IMR-90 (cell line): Measurements from ENCODE around the gene SCNM1. TPM values are rescaled to one million over a fixed set of nuclear protein-coding genes. Genes with fewer than 3 reads are reported as not detected.

Source experiments
- ATAC-seq: fragments of 200-7000 bp; cut with Tn5 transposase; 2 replicates; pipeline ENCODE4 v1.9.1; 2020; ENCODE audit warnings: low read depth, mild to moderate bottlenecking, moderate library complexity
- BruUV-seq: library from RNA; stranded (reverse); fragments of 400-500 nt; replicated peaks from 2 replicates; lab custom pipeline; 2021; lab: Mats Ljungman, UMichigan
- CTCF ChIA-PET: fragments of 300-600 bp; formaldehyde crosslinking; extraction: SDS; loops from one replicate; lab custom pipeline; 2021; ENCODE audit warnings: antibody characterized with exemption; lab: Yijun Ruan, JAX
- POLR2A ChIA-PET: fragments of 300-600 bp; sonication (Branson Sonifier 250); formaldehyde crosslinking; loops from one replicate; lab custom pipeline; 2022; ENCODE audit warnings: antibody characterized with exemption; ENCODE audit not compliant: unreplicated experiment; lab: Charles Lee
- DNase-seq: peaks from one replicate; pipeline ENCODE4 v3.0.0; 2013
- H2AFZ ChIP-seq: replicated peaks from 2 replicates; pipeline ENCODE3; 2013; ENCODE audit warnings: low read length, mild to moderate bottlenecking; ENCODE audit not compliant: poor library complexity
- H2AK5ac ChIP-seq: 2 replicates; pipeline ENCODE4 v1.6.1; 2013; ENCODE audit warnings: low read depth, low read length, inconsistent platforms
- H2AK9ac ChIP-seq: replicated peaks from 2 replicates; pipeline ENCODE3; 2013; ENCODE audit warnings: mild to moderate bottlenecking, low read depth, low read length, moderate library complexity; ENCODE audit not compliant: poor library complexity
- H2BK120ac ChIP-seq: 2 replicates; pipeline ENCODE4 v1.6.1; 2013; ENCODE audit warnings: low read depth, low read length, inconsistent platforms
- H2BK15ac ChIP-seq: 3 replicates; pipeline ENCODE4 v1.6.1; 2013; ENCODE audit warnings: low read depth, low read length, inconsistent platforms
- H2BK20ac ChIP-seq: 2 replicates; pipeline ENCODE4 v1.6.1; 2013; ENCODE audit warnings: low read depth, mild to moderate bottlenecking, inconsistent platforms, low read length, moderate library complexity
- H2BK5ac ChIP-seq: 2 replicates; pipeline ENCODE4 v1.6.1; 2013; ENCODE audit warnings: mild to moderate bottlenecking, low read depth, low read length, inconsistent platforms; ENCODE audit not compliant: poor library complexity, severe bottlenecking
- H3K14ac ChIP-seq: replicated peaks from 2 replicates; pipeline ENCODE4 v1.6.1; 2013; ENCODE audit warnings: low read depth, low read length, inconsistent platforms
- H3K18ac ChIP-seq: 2 replicates; pipeline ENCODE4 v1.6.1; 2013; ENCODE audit warnings: low read depth, low read length, control low read depth
- H3K23ac ChIP-seq: 2 replicates; pipeline ENCODE4 v1.6.1; 2013; ENCODE audit warnings: low read depth, low read length, inconsistent platforms
- H3K27ac ChIP-seq: 2 replicates; pipeline ENCODE4 v1.5.1; 2013; ENCODE audit warnings: mild to moderate bottlenecking, control low read depth, low read length; ENCODE audit not compliant: insufficient read depth
- H3K27me3 ChIP-seq: 2 replicates; pipeline ENCODE4 v1.6.1; 2013; ENCODE audit warnings: low read length; ENCODE audit not compliant: control insufficient read depth, insufficient read depth
- H3K36me3 ChIP-seq: 2 replicates; pipeline ENCODE4 v1.6.1; 2013; ENCODE audit warnings: low read length, mixed read lengths; ENCODE audit not compliant: control insufficient read depth, insufficient read depth
- H3K4ac ChIP-seq: 2 replicates; pipeline ENCODE4 v1.6.1; 2013; ENCODE audit warnings: low read depth, low read length, inconsistent platforms
- H3K4me1 ChIP-seq: 2 replicates; pipeline ENCODE4 v1.6.1; 2013; ENCODE audit warnings: low read length, mixed read lengths; ENCODE audit not compliant: control insufficient read depth, insufficient read depth
- H3K4me2 ChIP-seq: 2 replicates; pipeline ENCODE4 v1.6.1; 2013; ENCODE audit warnings: low read depth, mild to moderate bottlenecking, control low read depth, low read length, moderate library complexity
- H3K4me3 ChIP-seq: 2 replicates; pipeline ENCODE4 v1.5.1; 2013; ENCODE audit warnings: low read depth, mild to moderate bottlenecking, control low read depth, low read length, moderate library complexity; ENCODE audit not compliant: insufficient read depth
- H3K56ac ChIP-seq: 2 replicates; pipeline ENCODE4 v1.6.1; 2013; ENCODE audit warnings: low read length, inconsistent platforms; ENCODE audit not compliant: insufficient read depth; ENCODE audit errors: extremely low read depth
- H3K79me1 ChIP-seq, 2 experiments: 2 replicates each; pipeline ENCODE4 v1.6.1; 2013; ENCODE audit warnings: low read length in 2 of 2, inconsistent platforms in 1 of 2, low read depth in 1 of 2
- H3K9ac ChIP-seq: 2 replicates; pipeline ENCODE4 v1.6.1; 2013; ENCODE audit warnings: low read depth, low read length, control low read depth
- H3K9me1 ChIP-seq: 2 replicates; pipeline ENCODE4 v1.6.1; 2013; ENCODE audit warnings: low read length, inconsistent platforms; ENCODE audit not compliant: insufficient read depth
- H3K9me3 ChIP-seq: 2 replicates; pipeline ENCODE4 v1.6.1; 2013; ENCODE audit warnings: low read length; ENCODE audit not compliant: control insufficient read depth, insufficient read depth
- H4K20me1 ChIP-seq: 2 replicates; pipeline ENCODE4 v1.6.1; 2013; ENCODE audit warnings: low read length, inconsistent platforms; ENCODE audit not compliant: insufficient read depth
- H4K5ac ChIP-seq: 2 replicates; pipeline ENCODE4 v1.6.1; 2013; ENCODE audit warnings: mild to moderate bottlenecking, low read depth, low read length, control low read depth
- H4K8ac ChIP-seq, 2 experiments: 2 replicates each; pipeline ENCODE4 v1.6.1; 2013; ENCODE audit warnings: low read depth in 2 of 2, low read length in 2 of 2, control low read depth in 1 of 2, inconsistent platforms in 1 of 2
- H4K91ac ChIP-seq: 2 replicates; pipeline ENCODE4 v1.6.1; 2013; ENCODE audit warnings: low read depth, low read length, inconsistent platforms; ENCODE audit not compliant: insufficient read depth
- BHLHE40 ChIP-seq: fragments of 150-350 bp; IDR thresholded peaks from 2 replicates; pipeline ENCODE4 v1.6.1; 2016; ENCODE audit warnings: mild to moderate bottlenecking, low read depth, low read length
- CEBPB ChIP-seq: IDR thresholded peaks from 2 replicates; pipeline ENCODE4 v1.6.1; 2012; ENCODE audit warnings: low read depth, low read length, improper control_type of control experiment
- CHD1 ChIP-seq: IDR thresholded peaks from 2 replicates; pipeline ENCODE4 v1.6.1; 2012; ENCODE audit warnings: low read depth, low read length, improper control_type of control experiment
- CTCF ChIP-seq: conservative IDR thresholded peaks from 2 replicates; pipeline ENCODE4 v1.5.1; 2012; ENCODE audit warnings: mild to moderate bottlenecking, low read depth, low read length, improper control_type of control experiment
- ELK1 ChIP-seq: fragments of 150-350 bp; IDR thresholded peaks from 2 replicates; pipeline ENCODE4 v1.6.1; 2016; ENCODE audit warnings: low read depth, mild to moderate bottlenecking, low read length, moderate library complexity, borderline replicate concordance
- FOS ChIP-seq: fragments of 150-350 bp; IDR thresholded peaks from 2 replicates; pipeline ENCODE4 v1.6.1; 2016; ENCODE audit warnings: low read depth, low read length
- MAFK ChIP-seq: IDR thresholded peaks from 2 replicates; pipeline ENCODE4 v1.6.1; 2012; ENCODE audit warnings: low read depth, low read length, improper control_type of control experiment
- MAZ ChIP-seq: IDR thresholded peaks from 2 replicates; pipeline ENCODE4 v1.6.1; 2012; ENCODE audit warnings: low read depth, mild to moderate bottlenecking, low read length, improper control_type of control experiment, moderate library complexity, borderline replicate concordance
- MXI1 ChIP-seq: IDR thresholded peaks from 2 replicates; pipeline ENCODE4 v1.6.1; 2012; ENCODE audit warnings: low read depth, mild to moderate bottlenecking, low read length, moderate library complexity, borderline replicate concordance
- NFE2L2 ChIP-seq: fragments of 150-350 bp; IDR thresholded peaks from 2 replicates; pipeline ENCODE4 v1.6.1; 2016; ENCODE audit warnings: low read depth, mild to moderate bottlenecking, low read length
- POLR2A ChIP-seq: IDR thresholded peaks from 2 replicates; pipeline ENCODE4 v1.6.1; 2012; ENCODE audit warnings: mild to moderate bottlenecking, low read depth, low read length
- RAD21 ChIP-seq: IDR thresholded peaks from 2 replicates; pipeline ENCODE4 v1.6.1; 2012; ENCODE audit warnings: low read length, improper control_type of control experiment
- RCOR1 ChIP-seq: IDR thresholded peaks from 2 replicates; pipeline ENCODE4 v1.6.1; 2012; ENCODE audit warnings: mild to moderate bottlenecking, low read length, improper control_type of control experiment; ENCODE audit not compliant: insufficient replicate concordance
- RFX5 ChIP-seq: IDR thresholded peaks from 2 replicates; pipeline ENCODE4 v1.8.0; 2012; ENCODE audit warnings: low read depth, mild to moderate bottlenecking, low read length, moderate library complexity
- SMC3 ChIP-seq: fragments of 150-350 bp; IDR thresholded peaks from 2 replicates; pipeline ENCODE4 v1.6.1; 2016; ENCODE audit warnings: low read depth, mild to moderate bottlenecking, antibody characterized with exemption, low read length, moderate library complexity
- WGBS, 2 experiments: methylation state at CpG; one replicate each; pipeline versions ENCODE4 v1.1.5 to v1.1.7; 2013; ENCODE audit warnings: missing lambda C conversion rate in 2 of 2; ENCODE audit not compliant: insufficient read length in 1 of 2; ENCODE audit errors: extremely low coverage in 2 of 2; 5-methylcytosine and 5-hydroxymethylcytosine counted together
- dilution Hi-C: fragments of 300-500 bp; cut with HindIII; formaldehyde crosslinking; loops from one replicate; pipeline ENCODE4 v1.14.3; 2018; ENCODE audit warnings: low sequenced_read_pairs; ENCODE audit not compliant: unreplicated experiment
- in situ Hi-C: fragments of 300-500 bp; cut with MboI; formaldehyde crosslinking; loops from 3 replicates; pipeline ENCODE4 v1.14.3; 2019; ENCODE audit warnings: low sequenced_read_pairs, inconsistent platforms, mixed read lengths
- intact Hi-C: fragments of 100-400 bp; cut with micrococcal nuclease; formaldehyde crosslinking; loops from 2 replicates; pipeline ENCODE4 v1.10.0; 2022
- polyA plus RNA-seq, 3 experiments: library from polyadenylated mRNA; depleted of rRNA; stranded (reverse); fragments of >200 nt; gene quantifications; 2 replicates each; pipeline ENCODE4 v1.2.3, GENCODE V29; 2012; ENCODE audit warnings: low replicate concordance in 1 of 3
- total RNA-seq: library from RNA; depleted of rRNA; stranded (reverse); fragments of >200 nt; gene quantifications from 2 replicates; pipeline ENCODE4 v1.2.3, GENCODE V29; 2012
- TF ChIP-seq, protein P1 (sequence below): fragments of 150-350 bp; IDR thresholded peaks from 2 replicates; pipeline ENCODE4 v1.6.1; 2017; ENCODE audit warnings: mild to moderate bottlenecking, antibody characterized with exemption, low read length, low read depth

The SCNM1 gene
- total and polyA plus RNA-seq, 2 of the 4 experiments (the other 2 are of a cell fraction), result 27.4 to 33.2 TPM

DNA sequence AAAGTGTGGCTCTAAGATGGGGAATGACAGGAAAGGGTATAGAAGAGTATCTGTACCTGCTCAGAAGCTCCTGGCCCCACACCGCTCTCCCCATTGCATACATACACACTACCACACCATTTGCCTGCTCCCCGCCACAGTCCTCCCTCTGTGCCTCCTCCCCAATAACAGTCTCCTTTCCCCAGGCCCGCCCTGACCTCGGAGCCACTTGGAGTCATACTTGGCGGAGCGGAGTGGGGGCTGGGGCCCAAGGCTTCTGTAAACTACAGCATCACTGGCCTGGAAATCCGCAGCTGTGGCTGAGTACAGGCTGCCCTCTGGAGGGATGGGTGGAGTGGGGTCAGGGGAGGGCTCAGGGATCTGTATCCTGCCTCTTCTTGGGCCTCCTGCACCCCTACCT, 28.2 kb upstream of the SCNM1 start:
- Histone ChIP-seq H2AK5ac (no peak overlapping the region), H3K4me3 (no peak overlapping the region), H4K5ac (no peak overlapping the region), H2BK15ac (no peak overlapping the region), H2AFZ (no peak overlapping the region), H3K79me1 (no peaks in the 10 kb centered on the region), H3K27ac (no peak overlapping the region), H2BK5ac (no peak overlapping the region), H4K8ac (no peak overlapping the region), H4K20me1 (no peaks in the 10 kb centered on the region), H2BK120ac (no peak overlapping the region), H3K23ac (no peak overlapping the region), H3K9me1 (no peaks in the 10 kb centered on the region; the same call in 1 of the 2 replicates), H3K9ac (no peak overlapping the region), H3K18ac (no peak overlapping the region), H3K14ac (no peak overlapping the region), H2BK20ac (no peak overlapping the region), H3K4me2 (no peak overlapping the region), H3K56ac (no peak overlapping the region), H3K27me3 (no peaks in the 10 kb centered on the region; the same call in 1 of the 2 replicates), H3K9me3 (no peaks in the 10 kb centered on the region), H4K91ac (no peak overlapping the region), H3K4me1 (no peaks in the 10 kb centered on the region), H3K4ac (no peak overlapping the region), H3K36me3 (peaks cover 11% of the 10 kb centered on the region; the same call in 1 of the 2 replicates), H2AK9ac (no peak overlapping the region)
- in situ Hi-C loops (no loop called here), intact Hi-C loops (no loop called here), dilution Hi-C loops (no loop called here)
- CTCF ChIA-PET, result no interaction called here
- no CpG with 5 or more reads among the region's 7 CpGs for WGBS, 2 experiments
- no peak for TF ChIP-seq BHLHE40
- no peak for TF ChIP-seq MXI1
- no peak for TF ChIP-seq MAZ
- TF ChIP-seq NFE2L2, result no peak
- TF ChIP-seq RFX5, result no peak
- TF ChIP-seq RAD21, result no peak
- no peak for TF ChIP-seq FOS
- no peak for TF ChIP-seq RCOR1
- no peak for TF ChIP-seq CEBPB
- no peak for TF ChIP-seq SMC3
- no peak for TF ChIP-seq POLR2A
- TF ChIP-seq CTCF, result no peak
- TF ChIP-seq, protein P1, sequence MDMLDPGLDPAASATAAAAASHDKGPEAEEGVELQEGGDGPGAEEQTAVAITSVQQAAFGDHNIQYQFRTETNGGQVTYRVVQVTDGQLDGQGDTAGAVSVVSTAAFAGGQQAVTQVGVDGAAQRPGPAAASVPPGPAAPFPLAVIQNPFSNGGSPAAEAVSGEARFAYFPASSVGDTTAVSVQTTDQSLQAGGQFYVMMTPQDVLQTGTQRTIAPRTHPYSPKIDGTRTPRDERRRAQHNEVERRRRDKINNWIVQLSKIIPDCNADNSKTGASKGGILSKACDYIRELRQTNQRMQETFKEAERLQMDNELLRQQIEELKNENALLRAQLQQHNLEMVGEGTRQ, result no peak
- TF ChIP-seq ELK1, result no peak
- no peak for TF ChIP-seq CHD1
- no peak for TF ChIP-seq MAFK
- POLR2A ChIA-PET, result no interaction called here
- no peak for DNase-seq
- BruUV-seq, result no TSS peak
- no peak for ATAC-seq
